ENCODE data around the gene SFMBT1.

SFMBT1 gene

GRCh38 chr3:52880474-52880873 is 165.4 kb downstream of the SFMBT1 start:
- no peak for DNase-seq

- DNase-seq = no peak
These were observed 165.8 kb downstream of the SFMBT1 start for GRCh38 chr3:52880047-52880446.

GRCh38 chr3:52879581-52879980 is 166.3 kb downstream of the SFMBT1 start:
- DNase-seq = no peak

GRCh38 chr3:52879090-52879489 is 166.8 kb downstream of the SFMBT1 start:
- peak in 1 of 4 experiments; percentile 49 for DNase-seq

- no peak for DNase-seq
These were observed 168.8 kb downstream of the SFMBT1 start for GRCh38 chr3:52877085-52877484.

- no peak for DNase-seq
These were observed 170.8 kb downstream of the SFMBT1 start for GRCh38 chr3:52874864-52875587.

GRCh38 chr3:52874160-52874701 is 171.6 kb downstream of the SFMBT1 start:
- DNase-seq = no peak

- peak in 1 of 4 experiments; percentile 21 for DNase-seq
These were observed 172.3 kb downstream of the SFMBT1 start for GRCh38 chr3:52873433-52874159.

- DNase-seq = peak in 3 of 4 experiments; percentile 29 to 40 (median 37)
These were observed 173.6 kb downstream of the SFMBT1 start for GRCh38 chr3:52872245-52872644.

GRCh38 chr3:52871761-52872160 is 174.1 kb downstream of the SFMBT1 start:
- DNase-seq = no peak

- no peak for DNase-seq
These were observed 175.4 kb downstream of the SFMBT1 start for GRCh38 chr3:52870471-52870870.

- DNase-seq = no peak
These were observed 179.4 kb downstream of the SFMBT1 start for GRCh38 chr3:52866427-52866826.

GRCh38 chr3:52865994-52866393 is 179.9 kb downstream of the SFMBT1 start:
- DNase-seq = no peak

- DNase-seq = no peak
These were observed 185.5 kb downstream of the SFMBT1 start for GRCh38 chr3:52860424-52860768.

- no peak for DNase-seq
These were observed 186.0 kb downstream of the SFMBT1 start for GRCh38 chr3:52859686-52860423.

- no peak for DNase-seq
These were observed 188.0 kb downstream of the SFMBT1 start for GRCh38 chr3:52857864-52858263.

GRCh38 chr3:52857133-52857532 is 188.7 kb downstream of the SFMBT1 start:
- no peak for DNase-seq

GRCh38 chr3:52856666-52857065 is 189.2 kb downstream of the SFMBT1 start:
- no peak for DNase-seq

GRCh38 chr3:52854013-52854412 is 191.9 kb downstream of the SFMBT1 start:
- DNase-seq = no peak
